HG02938 (cell line): ENCODE results near the gene CAPN15.
"Not testable (repeated sequence)": the region's sequence is repeated elsewhere in the genome, so short reads cannot be mapped to it uniquely, and the experiment has no call there.

Experiments
- ATAC-seq: cut with Tn5 transposase; IDR thresholded peaks from one replicate; pipeline ENCODE4 v1.9.1; 2021; ENCODE audit warnings: mild to moderate bottlenecking, moderate library complexity; ENCODE audit not compliant: unreplicated experiment

CAPN15 gene

DNA sequence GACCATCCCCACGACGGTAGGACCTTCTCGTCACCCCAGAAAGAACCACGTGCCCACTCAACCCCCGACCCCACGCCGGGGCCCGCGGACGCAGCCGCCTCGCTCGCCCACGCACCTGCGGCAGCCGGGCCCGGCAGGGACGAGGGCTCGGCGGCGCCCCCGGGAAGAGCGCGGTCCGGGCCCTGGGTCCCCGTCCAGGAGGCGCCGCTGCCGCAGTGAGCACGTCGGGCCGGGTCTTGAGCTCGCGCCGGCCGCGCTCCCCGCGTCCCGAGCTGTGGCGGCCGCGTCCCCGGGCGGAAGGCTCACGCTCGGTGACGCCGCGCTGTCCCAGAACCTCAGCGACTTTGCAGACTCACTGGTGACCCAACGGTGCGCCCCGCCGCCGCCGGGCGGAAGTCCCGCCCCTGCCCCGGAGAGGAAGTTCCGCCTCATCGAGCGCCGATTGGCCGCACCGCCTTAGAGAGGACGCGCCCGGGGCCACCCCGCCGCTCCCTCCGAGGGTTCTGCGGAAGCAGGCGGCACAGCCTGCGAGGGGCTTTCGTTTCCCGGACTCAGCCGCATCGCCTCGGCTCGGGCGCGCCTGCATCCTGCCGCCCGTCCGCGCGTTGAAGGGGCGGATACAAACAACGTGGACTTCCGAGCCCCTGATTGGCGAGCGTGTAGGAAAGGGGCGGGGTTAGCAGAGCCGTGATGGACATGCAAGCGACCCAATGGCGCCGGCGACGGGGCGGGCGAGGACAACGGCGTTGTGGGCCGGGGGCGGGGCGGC lies 61.6 kb downstream of the CAPN15 start:
- peak; percentile 66 for ATAC-seq

DNA sequence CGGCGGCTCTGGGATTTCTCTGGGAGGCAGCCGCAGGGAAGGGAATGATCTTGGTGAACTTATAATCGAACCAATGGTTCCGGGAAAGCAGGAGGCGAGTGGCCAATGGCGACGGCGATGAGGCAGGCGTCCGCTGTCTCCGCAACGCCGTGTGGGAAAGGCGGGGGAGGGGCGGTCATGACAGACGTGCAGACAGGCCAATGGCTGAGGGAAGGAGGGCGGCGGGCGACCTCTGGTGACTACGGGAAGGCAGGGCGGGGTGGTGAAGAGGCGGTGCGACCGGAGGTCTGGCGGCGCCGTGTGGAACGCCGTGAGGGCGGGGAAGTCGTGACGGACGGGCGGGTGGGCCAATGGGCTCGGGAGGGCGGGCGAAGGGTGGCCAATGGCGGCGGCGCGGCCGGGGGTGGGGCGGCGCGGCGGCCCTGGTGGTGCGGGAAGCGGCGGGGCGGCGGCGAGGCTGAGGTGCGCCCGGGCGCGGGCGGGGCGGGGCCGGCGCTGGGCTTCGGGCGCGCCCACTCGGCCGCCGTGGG lies 62.2 kb downstream of the CAPN15 start, which contains the start of gene RAB40C:
Gene RAB40C, plus strand, starts transcription at position 409 of the 530 bp plus-strand sequence. CDS start 226 bp downstream, outside the sequence.
- ATAC-seq, result peak; percentile 70

DNA sequence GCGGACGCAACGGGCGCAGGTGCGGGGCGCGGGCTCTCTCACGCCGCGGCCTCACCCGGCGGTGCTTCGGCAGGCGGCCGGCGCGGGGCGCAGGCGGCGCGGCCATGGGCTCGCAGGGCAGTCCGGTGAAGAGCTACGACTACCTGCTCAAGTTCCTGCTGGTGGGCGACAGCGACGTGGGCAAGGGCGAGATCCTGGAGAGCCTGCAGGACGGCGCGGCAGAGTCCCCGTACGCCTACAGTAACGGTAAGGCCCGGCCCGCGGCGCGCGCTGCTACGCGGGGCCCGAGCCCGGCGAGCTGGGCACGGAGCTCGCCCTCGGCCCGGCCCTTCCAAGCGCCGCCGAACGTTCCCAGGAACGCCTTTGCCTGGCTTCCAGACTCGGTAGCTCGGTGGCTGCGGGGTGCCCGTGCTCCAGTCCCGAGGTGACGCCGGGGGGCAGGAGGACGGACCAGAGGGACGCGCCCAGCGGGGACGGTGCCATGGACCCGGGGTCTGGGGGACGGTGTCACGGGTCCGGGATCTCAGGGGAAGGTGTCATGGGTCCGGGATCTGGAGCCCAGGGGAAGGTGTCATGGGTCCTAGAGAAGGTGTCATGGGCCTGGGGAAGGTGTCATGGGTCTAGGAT lies 62.8 kb downstream of the CAPN15 start:
- peak; percentile 3 for ATAC-seq

DNA sequence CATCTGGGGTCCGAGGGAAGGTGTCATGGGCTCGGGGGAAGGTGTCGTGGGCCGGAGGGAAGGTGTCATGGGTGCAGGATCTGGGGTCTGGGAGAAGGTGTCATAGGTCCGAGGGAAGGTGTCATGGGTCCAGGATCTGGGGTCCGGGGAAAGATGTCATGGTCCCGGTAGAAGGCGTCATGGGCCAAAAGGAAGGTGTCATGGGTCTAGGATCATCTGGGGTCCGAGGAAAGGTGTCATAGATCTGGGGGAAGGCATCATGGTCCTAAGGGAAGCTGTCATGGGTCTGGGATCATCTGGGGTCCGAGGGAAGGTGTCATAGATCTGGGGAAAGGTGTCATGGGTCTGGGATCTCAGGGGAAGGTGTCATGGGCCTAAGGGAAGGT lies 63.3 kb downstream of the CAPN15 start:
- no peak for ATAC-seq

DNA sequence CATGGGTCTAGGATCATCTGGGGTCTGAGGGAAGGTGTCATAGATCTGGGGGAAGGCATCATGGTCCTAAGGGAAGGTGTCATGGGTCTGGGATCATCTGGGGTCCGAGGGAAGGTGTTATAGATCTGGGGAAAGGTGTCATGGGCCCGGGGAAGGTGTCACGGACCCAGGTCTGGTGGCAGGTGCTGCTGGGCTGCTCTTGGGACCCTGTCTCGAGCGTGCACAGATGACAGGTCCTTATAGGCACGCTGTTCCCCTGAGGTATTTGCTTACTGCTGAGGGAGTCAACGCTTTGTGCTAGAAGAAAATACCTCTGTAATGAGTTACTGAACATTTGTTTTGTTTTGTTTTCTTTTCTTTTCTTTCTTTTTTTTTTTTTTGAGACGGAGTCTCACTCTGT lies 63.7 kb downstream of the CAPN15 start:
- no peak for ATAC-seq

DNA sequence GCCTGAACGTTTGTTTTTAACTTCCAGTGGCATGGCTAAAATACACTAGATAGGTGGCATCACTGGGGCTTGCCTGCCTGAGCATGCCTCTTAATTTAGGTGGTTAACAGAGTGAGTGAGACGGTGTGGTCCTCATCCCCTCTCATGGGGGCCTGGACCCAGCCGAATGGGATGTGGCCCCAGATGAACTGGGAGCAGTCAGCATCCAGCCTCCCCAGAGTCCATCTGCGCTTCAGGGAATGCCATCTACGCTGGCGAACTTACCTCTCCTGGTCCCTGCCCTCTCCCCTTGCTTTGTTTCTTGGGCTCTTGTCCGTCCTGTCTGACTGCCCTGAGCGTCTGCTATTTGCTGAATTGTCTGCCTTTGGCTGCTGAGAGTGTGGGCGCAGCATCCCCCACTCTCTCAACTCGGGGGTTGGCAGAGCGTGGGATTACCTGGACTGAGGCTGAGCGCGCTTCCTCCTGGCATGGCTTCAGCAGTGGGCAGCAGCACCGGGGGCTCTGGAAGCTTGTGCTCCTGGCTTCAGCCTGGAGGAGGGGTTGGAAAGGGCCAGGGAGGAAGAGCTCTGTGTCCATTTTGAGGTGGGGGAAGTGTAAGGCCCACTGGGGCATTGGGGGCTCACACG lies 64.5 kb downstream of the CAPN15 start:
- no peak for ATAC-seq

DNA sequence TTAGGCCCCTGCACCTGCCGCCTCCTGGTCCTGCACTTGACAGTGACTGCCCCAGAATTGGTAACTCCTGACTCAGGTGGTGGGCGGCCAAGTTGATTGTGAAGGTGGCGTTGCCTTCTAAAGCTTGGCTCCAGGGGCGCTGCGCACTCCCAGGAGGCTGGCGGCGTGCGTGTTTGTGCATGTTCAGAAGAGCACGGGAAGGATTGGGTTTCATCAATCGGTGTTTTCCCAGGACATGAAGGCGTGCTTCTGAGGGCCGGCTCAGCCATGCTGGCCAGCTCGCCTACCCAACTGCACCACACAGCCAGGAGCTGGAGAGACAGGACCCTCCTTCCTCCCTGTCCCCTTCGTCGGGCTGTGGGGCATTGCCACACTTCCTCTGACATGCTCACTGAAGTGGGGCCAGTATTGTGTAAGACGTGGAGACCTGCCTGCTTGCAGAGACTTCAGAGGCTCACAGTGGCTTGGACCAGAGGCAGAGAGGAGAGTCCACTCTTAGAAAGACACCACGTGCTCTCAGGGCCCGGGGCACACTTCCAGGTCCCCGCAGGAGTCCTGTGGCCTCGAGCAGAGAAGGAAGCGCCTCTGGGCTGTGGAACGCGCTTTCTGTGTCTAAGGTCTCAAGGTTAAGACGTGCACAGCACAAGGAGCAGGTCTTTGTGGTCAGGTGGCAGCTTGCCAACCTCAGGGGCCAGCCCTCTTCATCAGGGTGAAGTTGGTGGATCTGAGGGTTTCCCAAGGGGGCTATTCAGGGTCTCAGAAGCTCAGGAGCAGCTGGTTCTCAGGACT lies 65.2 kb downstream of the CAPN15 start:
- no peak for ATAC-seq

DNA sequence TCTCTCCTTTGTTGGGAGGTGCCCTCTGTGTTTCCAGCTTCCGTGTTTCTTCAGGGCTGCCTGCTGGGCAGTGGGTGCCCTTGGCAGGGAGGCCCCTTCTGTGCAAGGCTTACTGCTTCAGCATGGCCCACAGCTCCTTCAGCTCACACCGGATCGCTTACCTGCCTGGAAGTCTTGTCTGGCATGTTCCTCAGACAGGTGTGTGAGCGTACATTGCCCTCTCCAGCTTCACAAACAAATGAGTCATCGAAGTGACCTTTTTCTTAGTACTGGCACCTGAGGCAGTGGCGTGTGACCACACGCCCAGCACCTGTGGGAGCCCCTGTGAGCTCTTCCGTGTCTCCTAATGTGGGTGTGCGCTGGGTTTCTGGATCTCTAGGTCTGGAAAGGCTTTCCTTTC lies 65.9 kb downstream of the CAPN15 start:
- ATAC-seq, result no peak

DNA sequence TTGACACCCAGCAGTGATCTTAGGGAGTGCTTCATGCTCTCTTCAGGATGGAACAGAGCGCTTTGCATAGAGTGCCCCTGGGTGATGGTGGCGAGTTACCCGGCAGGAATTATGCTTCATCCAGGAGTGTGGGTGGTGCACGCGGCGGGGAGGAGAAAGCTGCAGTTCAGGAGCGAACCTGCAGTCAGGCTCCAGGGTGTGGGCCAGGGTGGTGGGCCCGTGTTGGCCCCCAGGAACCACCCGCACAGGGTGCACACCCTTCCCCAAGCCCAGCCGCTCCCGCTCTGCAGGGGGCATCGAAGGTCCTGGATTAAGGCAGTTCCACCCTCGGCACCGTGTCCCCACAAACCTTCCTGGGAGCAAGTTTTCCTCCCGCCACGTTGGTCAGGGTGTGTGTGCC lies 66.3 kb downstream of the CAPN15 start:
- ATAC-seq, result no peak

DNA sequence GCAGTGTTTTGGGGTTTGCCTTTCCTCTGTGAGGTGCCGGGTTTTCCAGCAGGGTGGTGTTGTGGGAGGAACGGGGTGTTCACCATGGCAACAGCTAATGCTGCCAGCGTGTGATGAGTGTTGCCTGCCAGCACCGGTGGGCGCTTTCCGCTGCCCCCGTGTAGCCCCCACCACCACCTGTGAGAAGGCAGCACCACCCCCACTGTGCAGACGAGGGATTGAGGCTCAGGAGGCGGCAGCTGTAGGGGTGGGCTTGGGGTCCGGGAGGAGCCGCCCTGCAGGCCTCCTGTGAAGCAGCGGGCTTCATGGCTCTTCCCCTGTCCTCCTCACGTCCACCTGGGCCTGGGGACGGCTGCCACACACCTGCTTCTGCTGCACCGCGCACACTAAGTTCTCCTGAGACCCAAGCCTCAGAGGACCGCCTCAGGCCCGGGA lies 67.6 kb downstream of the CAPN15 start:
- ATAC-seq, result no peak

DNA sequence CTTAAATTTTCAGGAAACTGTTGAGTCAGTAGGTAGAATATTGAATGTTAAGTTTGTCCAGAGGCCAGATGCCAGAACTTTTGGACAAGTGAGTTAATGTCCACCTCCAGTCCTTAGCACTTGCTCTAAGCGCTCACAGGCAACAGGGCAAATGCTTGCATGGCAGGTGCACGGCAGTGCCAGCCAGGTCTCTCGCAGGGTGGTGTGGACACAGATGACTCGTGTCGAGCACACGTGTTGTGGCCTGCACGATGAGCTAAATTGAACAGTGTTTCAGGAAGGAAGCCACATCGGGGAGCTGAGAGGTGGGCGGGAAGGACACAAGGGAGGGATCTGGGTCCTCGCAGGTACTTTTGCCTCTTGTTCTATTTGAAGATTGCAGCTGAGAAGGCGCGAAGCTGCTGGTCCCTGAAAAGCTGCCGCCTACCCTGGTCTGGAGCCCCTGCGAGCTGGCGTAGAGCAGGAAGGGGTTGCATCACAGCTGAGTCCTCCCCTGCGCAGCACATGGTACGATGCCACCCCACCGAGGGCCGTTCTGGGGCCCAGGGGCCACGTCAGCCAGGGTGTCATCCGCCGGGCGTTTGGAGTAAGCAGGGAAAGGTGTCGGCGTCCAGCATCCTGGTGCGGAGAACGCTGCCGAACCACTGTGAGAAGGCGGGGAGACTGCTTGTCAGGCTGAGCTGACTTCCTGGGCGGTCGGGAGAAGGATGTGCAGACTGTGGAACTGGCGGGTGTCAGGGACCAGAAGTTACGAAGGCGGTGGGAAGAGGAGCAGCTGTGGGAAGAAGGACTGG lies 68.6 kb downstream of the CAPN15 start:
- no peak for ATAC-seq

DNA sequence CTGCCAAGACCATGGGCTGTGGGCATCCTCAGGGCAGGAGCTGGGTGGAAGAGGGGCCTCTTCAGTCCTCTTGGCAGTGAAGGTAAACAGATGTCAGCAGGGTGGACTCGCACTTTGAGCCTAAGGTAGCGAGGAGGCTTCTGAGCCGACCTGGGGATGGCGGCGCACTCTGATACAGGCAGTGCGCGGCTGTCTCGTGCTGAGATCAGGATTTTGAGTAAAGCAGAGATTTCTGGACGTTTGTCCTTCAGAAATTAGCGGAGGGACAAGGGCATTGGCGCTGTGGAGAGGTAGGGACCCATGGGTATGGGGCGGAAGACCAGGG lies 69.2 kb downstream of the CAPN15 start:
- ATAC-seq, result no peak

DNA sequence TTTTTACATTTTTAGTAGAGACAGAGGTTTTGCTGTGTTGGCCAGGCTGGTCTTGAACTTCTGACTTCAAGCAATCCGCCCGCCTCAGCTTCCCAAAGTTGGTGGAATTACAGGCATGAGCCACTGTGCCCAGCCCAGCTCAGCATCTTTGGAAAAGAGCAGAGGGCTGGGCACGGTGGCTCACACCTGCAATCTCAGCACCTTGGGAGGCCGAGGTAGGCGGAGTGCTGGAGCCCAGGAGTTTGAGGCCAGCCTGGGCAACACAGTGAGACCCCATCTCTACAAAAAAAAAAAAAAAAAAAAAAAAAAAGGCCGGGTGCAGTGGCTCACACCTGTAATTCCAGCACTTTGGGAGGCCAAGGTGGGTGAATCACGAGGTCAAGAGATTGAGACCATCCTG lies 70.1 kb downstream of the CAPN15 start:
- ATAC-seq, result not testable (repeated sequence)

DNA sequence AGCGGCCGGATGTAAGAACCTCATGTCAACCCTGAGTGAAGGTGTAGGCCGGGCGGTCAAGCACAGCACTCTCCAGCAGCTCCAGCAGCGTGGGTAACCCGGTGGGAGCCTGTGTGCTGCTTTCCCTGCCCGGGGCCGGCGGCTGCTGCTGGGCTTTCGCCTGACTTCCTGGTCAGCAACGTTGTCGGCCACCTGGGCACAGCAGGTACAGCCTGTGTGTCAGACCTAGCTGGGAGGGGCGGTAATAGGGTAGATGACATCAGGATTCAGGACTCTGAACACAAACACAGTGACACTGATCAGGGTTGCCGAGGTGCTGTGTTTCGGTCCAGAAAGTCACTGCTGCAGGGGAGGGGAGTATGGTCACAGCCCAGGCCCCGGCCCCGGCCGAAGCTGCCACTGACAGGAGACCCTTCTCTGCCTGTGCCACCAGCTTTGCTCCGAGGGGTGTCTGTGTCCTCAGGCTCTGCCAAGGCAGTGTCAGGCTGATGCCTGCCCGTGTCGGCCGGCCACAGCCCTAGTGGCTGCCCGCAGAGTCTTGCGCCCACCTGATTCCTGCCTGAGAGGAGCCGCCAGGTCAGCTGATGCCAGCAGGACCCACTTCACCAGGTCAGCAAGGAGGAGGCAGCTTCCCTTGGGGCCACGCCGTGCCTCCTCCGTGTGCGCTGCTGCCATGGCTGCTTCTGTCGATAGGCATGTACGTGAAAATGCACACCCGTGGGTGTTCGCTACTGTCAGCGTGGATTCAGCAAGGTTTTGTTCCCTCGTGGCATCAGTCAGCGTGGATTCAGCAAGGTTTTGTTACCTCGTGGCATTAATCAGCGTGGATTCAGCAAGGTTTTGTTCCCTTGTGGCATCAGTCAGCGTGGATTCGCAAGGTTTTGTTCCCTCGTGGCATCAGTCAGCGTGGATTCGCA lies 71.6 kb downstream of the CAPN15 start:
- no peak for ATAC-seq

DNA sequence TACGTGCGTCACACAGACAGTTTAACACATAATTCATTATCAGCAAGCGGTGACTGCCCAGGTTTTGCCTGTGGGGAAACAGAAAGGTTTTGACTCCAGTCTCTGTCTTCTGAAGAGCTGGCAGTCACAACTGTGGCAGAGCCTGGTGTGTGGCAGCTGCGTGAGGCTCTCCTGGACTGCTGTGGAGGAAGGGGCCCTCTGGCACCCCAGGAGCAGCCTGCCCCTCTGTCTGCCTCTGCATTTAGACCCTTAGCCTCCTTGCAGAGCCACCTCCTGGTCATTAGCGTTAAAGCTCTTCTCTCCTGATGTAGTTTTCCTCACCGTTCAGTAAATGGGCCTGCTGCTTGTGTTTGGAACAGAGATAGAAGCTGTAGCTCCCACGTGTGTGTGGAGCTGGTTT lies 73.3 kb downstream of the CAPN15 start:
- no peak for ATAC-seq

DNA sequence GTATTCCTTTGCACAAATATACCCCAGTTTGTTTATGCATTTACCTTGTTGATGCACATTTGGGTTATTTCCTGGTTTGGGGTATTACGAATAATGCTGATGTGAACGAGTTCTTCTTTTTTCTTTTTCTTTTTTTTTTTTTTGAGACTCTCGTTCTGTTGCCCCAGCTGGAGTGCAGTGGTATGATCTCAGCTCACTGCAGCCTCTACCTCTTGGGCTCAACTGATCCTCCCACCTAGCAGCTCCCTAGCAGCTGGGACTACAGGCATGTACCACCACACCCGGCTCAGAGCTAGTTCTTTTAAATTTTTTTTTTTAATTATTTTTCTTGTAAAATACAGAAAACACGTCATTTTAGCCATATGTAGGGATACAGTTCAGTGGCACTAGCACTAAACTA lies 76.4 kb downstream of the CAPN15 start:
- ATAC-seq, result no peak
